GM20000 (cell line): ENCODE data around the gene DFFA.

Experiments
- DNase-seq: peaks from one replicate; pipeline ENCODE4 v3.0.0; 2012; ENCODE audit warnings: low spot score
- CTCF ChIP-seq: IDR thresholded peaks from 2 replicates; pipeline ENCODE4 v1.5.1; 2012; ENCODE audit warnings: mild to moderate bottlenecking, control low read depth; ENCODE audit errors: extremely low read depth, missing control alignments

DFFA gene

GRCh38 chr1:10451287-10451686 lies 21.0 kb downstream of the DFFA start:
- no peak for TF ChIP-seq CTCF
- DNase-seq: no peak

DNA sequence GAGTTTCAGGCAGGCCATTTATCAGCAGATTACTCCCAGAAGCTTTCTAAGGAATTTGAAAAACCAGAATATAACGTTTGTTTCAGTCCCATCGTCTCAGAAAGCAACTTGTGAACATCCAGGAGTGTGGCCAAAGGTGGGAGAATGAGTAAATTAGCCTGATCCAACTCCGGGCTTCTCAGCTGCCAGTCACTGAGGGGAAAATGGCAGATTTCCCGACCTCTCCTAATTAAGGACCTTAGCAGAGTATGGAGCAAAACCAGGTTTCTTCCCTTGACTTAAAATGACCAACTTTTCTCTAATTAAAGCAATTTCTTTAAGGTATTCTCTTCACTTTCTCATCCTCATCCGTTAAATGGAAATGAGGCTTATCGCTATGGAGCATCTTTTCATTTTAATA lies 21.5 kb downstream of the DFFA start:
- DNase-seq: no peak
- no peak for TF ChIP-seq CTCF

- no peak for DNase-seq
- no peak for TF ChIP-seq CTCF
Measured at GRCh38 chr1:10450156-10450814, 22.0 kb downstream of the DFFA start.

GRCh38 chr1:10449751-10450150 lies 22.6 kb downstream of the DFFA start, which contains the start of gene CORT:
Gene CORT, plus strand, starts transcription at chr1:10450031. Its CDS starts 193 bp downstream, at chr1:10450224.
- TF ChIP-seq CTCF: no peak
- no peak for DNase-seq

- no peak for TF ChIP-seq CTCF
- no peak for DNase-seq
Measured at GRCh38 chr1:10446790-10447422, 25.4 kb downstream of the DFFA start.

GRCh38 chr1:10444795-10445397 lies 27.4 kb downstream of the DFFA start:
- no peak for DNase-seq
- TF ChIP-seq CTCF: no peak

GRCh38 chr1:10444248-10444647 lies 28.1 kb downstream of the DFFA start:
- no peak for DNase-seq
- no peak for TF ChIP-seq CTCF
